ENCODE measurements around the gene KCNQ5.

The KCNQ5 gene

GRCh38 chr6:72856801-72857200, 234.9 kb downstream of the KCNQ5 start:
- Mint-ChIP-seq H3K36me3 (no peaks in the 10 kb centered on the region), H3K4me3 (no peak overlapping the region), H3K27ac (no peak overlapping the region), H3K9me3 (no peaks in the 10 kb centered on the region), H3K4me1 (no peaks in the 10 kb centered on the region), H3K27me3 (no peaks in the 10 kb centered on the region)
- CTCF ChIA-PET = no interaction called here
- no peak for DNase-seq

- H3K4me1 Mint-ChIP-seq = no peaks in the 10 kb centered on the region
- H3K27me3 Mint-ChIP-seq = no peaks in the 10 kb centered on the region
- DNase-seq = no peak
- H3K9me3 Mint-ChIP-seq = no peaks in the 10 kb centered on the region
- CTCF ChIA-PET = no interaction called here
- no peak overlapping the region for H3K4me3 Mint-ChIP-seq
- no peak overlapping the region for H3K27ac Mint-ChIP-seq
- no peaks in the 10 kb centered on the region for H3K36me3 Mint-ChIP-seq
These were observed 236.1 kb downstream of the KCNQ5 start for GRCh38 chr6:72857791-72858585.

GRCh38 chr6:72861059-72861458, 239.2 kb downstream of the KCNQ5 start:
- no peaks in the 10 kb centered on the region for H3K27me3 Mint-ChIP-seq
- no peaks in the 10 kb centered on the region for H3K9me3 Mint-ChIP-seq
- CTCF ChIA-PET = no interaction called here
- no peak overlapping the region for H3K4me3 Mint-ChIP-seq
- no peak for DNase-seq
- H3K36me3 Mint-ChIP-seq = no peaks in the 10 kb centered on the region
- H3K4me1 Mint-ChIP-seq = no peaks in the 10 kb centered on the region
- no peak overlapping the region for H3K27ac Mint-ChIP-seq

GRCh38 chr6:72861935-72862432, 240.1 kb downstream of the KCNQ5 start:
- Mint-ChIP-seq H3K4me3 (no peak overlapping the region), H3K27me3 (no peaks in the 10 kb centered on the region), H3K36me3 (no peaks in the 10 kb centered on the region), H3K27ac (no peak overlapping the region), H3K4me1 (no peaks in the 10 kb centered on the region), H3K9me3 (no peaks in the 10 kb centered on the region)
- CTCF ChIA-PET = no interaction called here
- DNase-seq = no peak

- CTCF ChIA-PET = no interaction called here
- H3K36me3 Mint-ChIP-seq = no peaks in the 10 kb centered on the region
- no peak overlapping the region for H3K4me3 Mint-ChIP-seq
- no peaks in the 10 kb centered on the region for H3K27me3 Mint-ChIP-seq
- no peaks in the 10 kb centered on the region for H3K4me1 Mint-ChIP-seq
- H3K9me3 Mint-ChIP-seq = no peaks in the 10 kb centered on the region
- no peak for DNase-seq
- no peak overlapping the region for H3K27ac Mint-ChIP-seq
These were observed 241.3 kb downstream of the KCNQ5 start for GRCh38 chr6:72863131-72863530.

- Mint-ChIP-seq H3K36me3 (no peaks in the 10 kb centered on the region), H3K9me3 (no peaks in the 10 kb centered on the region), H3K4me3 (no peak overlapping the region), H3K27me3 (no peaks in the 10 kb centered on the region), H3K4me1 (no peaks in the 10 kb centered on the region), H3K27ac (no peak overlapping the region)
- no peak for DNase-seq
- CTCF ChIA-PET = interaction anchor here (0.6 kb wide), 1 partner anchor 356 kb away, joined by 3 read pairs; no protein-coding TSS in a partner anchor
These were observed 242.4 kb downstream of the KCNQ5 start for GRCh38 chr6:72864236-72864635.

- DNase-seq = no peak
- CTCF ChIA-PET = interaction anchor here (0.6 kb wide), 1 partner anchor 357 kb away, joined by 3 read pairs; no protein-coding TSS in a partner anchor
- H3K9me3 Mint-ChIP-seq = no peaks in the 10 kb centered on the region
- H3K27me3 Mint-ChIP-seq = no peaks in the 10 kb centered on the region
- no peaks in the 10 kb centered on the region for H3K36me3 Mint-ChIP-seq
- no peak overlapping the region for H3K4me3 Mint-ChIP-seq
- H3K27ac Mint-ChIP-seq = no peak overlapping the region
- H3K4me1 Mint-ChIP-seq = no peaks in the 10 kb centered on the region
These were observed 242.9 kb downstream of the KCNQ5 start for GRCh38 chr6:72864799-72865198.

- Mint-ChIP-seq H3K27me3 (no peaks in the 10 kb centered on the region), H3K27ac (no peak overlapping the region), H3K4me1 (no peaks in the 10 kb centered on the region), H3K4me3 (no peak overlapping the region), H3K9me3 (no peaks in the 10 kb centered on the region), H3K36me3 (no peaks in the 10 kb centered on the region)
- CTCF ChIA-PET = no interaction called here
- no peak for DNase-seq
These were observed 243.6 kb downstream of the KCNQ5 start for GRCh38 chr6:72865467-72865866.

GRCh38 chr6:72869621-72870020, 247.8 kb downstream of the KCNQ5 start:
- CTCF ChIA-PET = no interaction called here
- Mint-ChIP-seq H3K36me3 (no peaks in the 10 kb centered on the region), H3K4me3 (no peak overlapping the region), H3K4me1 (no peaks in the 10 kb centered on the region), H3K27ac (no peak overlapping the region), H3K27me3 (no peaks in the 10 kb centered on the region), H3K9me3 (no peaks in the 10 kb centered on the region)
- DNase-seq = no peak

GRCh38 chr6:72873433-72873832, 251.6 kb downstream of the KCNQ5 start:
- no peaks in the 10 kb centered on the region for H3K36me3 Mint-ChIP-seq
- CTCF ChIA-PET = no interaction called here
- no peak for DNase-seq
- no peaks in the 10 kb centered on the region for H3K9me3 Mint-ChIP-seq
- no peaks in the 10 kb centered on the region for H3K27me3 Mint-ChIP-seq
- no peak overlapping the region for H3K27ac Mint-ChIP-seq
- no peak overlapping the region for H3K4me3 Mint-ChIP-seq
- no peaks in the 10 kb centered on the region for H3K4me1 Mint-ChIP-seq

- Mint-ChIP-seq H3K36me3 (no peaks in the 10 kb centered on the region), H3K4me3 (no peak overlapping the region), H3K9me3 (no peaks in the 10 kb centered on the region), H3K27ac (no peak overlapping the region), H3K27me3 (no peaks in the 10 kb centered on the region), H3K4me1 (no peaks in the 10 kb centered on the region)
- CTCF ChIA-PET = no interaction called here
- no peak for DNase-seq
These were observed 254.4 kb downstream of the KCNQ5 start for GRCh38 chr6:72876256-72876655.

GRCh38 chr6:72886170-72886569, 264.3 kb downstream of the KCNQ5 start:
- Mint-ChIP-seq H3K4me1 (no peaks in the 10 kb centered on the region), H3K36me3 (no peaks in the 10 kb centered on the region), H3K27ac (no peak overlapping the region), H3K9me3 (peaks cover 11% of the 10 kb centered on the region), H3K4me3 (no peak overlapping the region), H3K27me3 (no peaks in the 10 kb centered on the region)
- CTCF ChIA-PET = no interaction called here
- DNase-seq = no peak

GRCh38 chr6:72890233-72890632, 268.4 kb downstream of the KCNQ5 start:
- no peaks in the 10 kb centered on the region for H3K4me1 Mint-ChIP-seq
- no peaks in the 10 kb centered on the region for H3K27me3 Mint-ChIP-seq
- H3K4me3 Mint-ChIP-seq = no peak overlapping the region
- no peak for DNase-seq
- H3K9me3 Mint-ChIP-seq = peaks cover 11% of the 10 kb centered on the region
- no peaks in the 10 kb centered on the region for H3K36me3 Mint-ChIP-seq
- CTCF ChIA-PET = interaction anchor here (1.1 kb wide), 1 partner anchor 274 kb away, joined by 3 read pairs; no protein-coding TSS in a partner anchor
- no peak overlapping the region for H3K27ac Mint-ChIP-seq

GRCh38 chr6:72890671-72891070, 268.8 kb downstream of the KCNQ5 start:
- Mint-ChIP-seq H3K27me3 (no peaks in the 10 kb centered on the region), H3K9me3 (peaks cover 7% of the 10 kb centered on the region), H3K4me1 (no peaks in the 10 kb centered on the region), H3K27ac (no peak overlapping the region), H3K36me3 (no peaks in the 10 kb centered on the region), H3K4me3 (no peak overlapping the region)
- CTCF ChIA-PET = no interaction called here
- DNase-seq = no peak

- H3K9me3 Mint-ChIP-seq = peaks cover 2% of the 10 kb centered on the region
- H3K27ac Mint-ChIP-seq = no peak overlapping the region
- H3K36me3 Mint-ChIP-seq = no peaks in the 10 kb centered on the region
- H3K27me3 Mint-ChIP-seq = no peaks in the 10 kb centered on the region
- CTCF ChIA-PET = no interaction called here
- no peak overlapping the region for H3K4me3 Mint-ChIP-seq
- DNase-seq = no peak
- no peaks in the 10 kb centered on the region for H3K4me1 Mint-ChIP-seq
These were observed 271.0 kb downstream of the KCNQ5 start for GRCh38 chr6:72892901-72893300.
